Caco-2 (cell line): ENCODE measurements around the gene RHBG. TPM values are rescaled to one million over a fixed set of nuclear protein-coding genes. Genes with fewer than 3 reads are reported as not detected.

ENCODE experiments used
- BruUV-seq: library from RNA; stranded (reverse); fragments of 400-500 nt; replicated peaks from 2 replicates; lab custom pipeline; 2021; lab: Mats Ljungman, UMichigan
- CTCF ChIA-PET: fragments of 300-600 bp; sonication (Branson Sonifier 250); formaldehyde crosslinking; loops from one replicate; lab custom pipeline; 2022; ENCODE audit warnings: antibody characterized with exemption; lab: Charles Lee
- POLR2A ChIA-PET: fragments of 300-600 bp; sonication (Branson Sonifier 250); formaldehyde crosslinking; loops from one replicate; lab custom pipeline; 2022; ENCODE audit warnings: antibody characterized with exemption; lab: Charles Lee
- DNase-seq, 2 experiments: peaks; one replicate each; pipeline versions ENCODE4 v3.0.0 to v3.0.0-alpha.2; 2020 to 2022
- H3K27me3 ChIP-seq: replicated peaks from 2 replicates; pipeline ENCODE4 v1.6.0; 2011; ENCODE audit warnings: low read length; ENCODE audit not compliant: control insufficient read depth, insufficient read depth
- H3K36me3 ChIP-seq: 2 replicates; pipeline ENCODE4 v1.5.1; 2011; ENCODE audit warnings: low read length; ENCODE audit not compliant: control insufficient read depth, insufficient read depth
- H3K4me1 ChIP-seq: fragments of 250-450 bp; sonication (Bioruptor Pico); 2 replicates; pipeline ENCODE4 v1.5.1; 2020; ENCODE audit warnings: mild to moderate bottlenecking
- H3K4me3 ChIP-seq: 2 replicates; pipeline ENCODE4 v1.5.1; 2011; ENCODE audit warnings: low read depth, mild to moderate bottlenecking, control low read depth, low read length
- H3K9me3 ChIP-seq: fragments of 250-450 bp; sonication (Bioruptor Pico); 2 replicates; pipeline ENCODE4 v1.5.1; 2020; ENCODE audit warnings: mild to moderate bottlenecking, moderate library complexity
- H3K27ac Mint-ChIP-seq: one replicate; pipeline ENCODE4 v1.8.0; 2022; ENCODE audit warnings: mixed read lengths; ENCODE audit not compliant: unreplicated experiment
- H3K27me3 Mint-ChIP-seq: one replicate; pipeline ENCODE4 v1.8.0; 2022; ENCODE audit warnings: mixed read lengths; ENCODE audit not compliant: insufficient read depth, unreplicated experiment
- H3K36me3 Mint-ChIP-seq: one replicate; pipeline ENCODE4 v1.8.0; 2022; ENCODE audit warnings: mild to moderate bottlenecking, mixed read lengths; ENCODE audit not compliant: insufficient read depth, unreplicated experiment
- H3K4me1 Mint-ChIP-seq: one replicate; pipeline ENCODE4 v1.8.0; 2022; ENCODE audit warnings: low read depth, mixed read lengths; ENCODE audit not compliant: unreplicated experiment
- H3K4me3 Mint-ChIP-seq: one replicate; pipeline ENCODE4 v1.8.0; 2022; ENCODE audit warnings: mild to moderate bottlenecking, moderate library complexity, mixed read lengths; ENCODE audit not compliant: unreplicated experiment
- H3K9me3 Mint-ChIP-seq: one replicate; pipeline ENCODE4 v1.8.0; 2022; ENCODE audit warnings: mixed read lengths; ENCODE audit not compliant: unreplicated experiment
- CTCF ChIP-seq, 2 experiments: fragments of 200-600 bp in 1 of 2; IDR thresholded peaks; 1 replicate in 1 of 2; 2 replicates in 1 of 2; pipeline versions ENCODE4 v1.5.1 to v1.8.0; 2011 to 2022; ENCODE audit warnings: antibody characterized with exemption in 1 of 2, control low read depth in 1 of 2, inconsistent platforms in 1 of 2, low read depth in 1 of 2, low read length in 1 of 2, mild to moderate bottlenecking in 1 of 2, moderate library complexity in 1 of 2; ENCODE audit not compliant: insufficient read depth in 1 of 2, severe bottlenecking in 1 of 2, unreplicated experiment in 1 of 2
- intact Hi-C: fragments of 100-400 bp; cut with micrococcal nuclease; formaldehyde crosslinking; loops from one replicate; pipeline ENCODE4 v1.10.0; 2022; ENCODE audit not compliant: unreplicated experiment
- total RNA-seq: library from RNA; stranded (reverse); gene quantifications from 2 replicates; pipeline ENCODE4 v1.2.3, GENCODE V29; 2022

The RHBG gene
- total RNA-seq, 1 experiment from 2014 or later = 6.5 TPM

GRCh38 chr1:156358641-156359040, 10.4 kb upstream of the RHBG start:
- Mint-ChIP-seq H3K36me3 (peaks cover 4% of the 10 kb centered on the region), H3K27ac (no peak overlapping the region), H3K9me3 (no peaks in the 10 kb centered on the region), H3K4me1 (peaks cover 9% of the 10 kb centered on the region), H3K4me3 (no peak overlapping the region), H3K27me3 (no peaks in the 10 kb centered on the region)
- no peak for TF ChIP-seq CTCF (IDR thresholded peaks at IDR 0.05; ENCODE audit: insufficient read depth in 1 of 2, low read depth in 1 of 2, low read length in 1 of 2, severe bottlenecking in 1 of 2, unreplicated experiment in 1 of 2)
- no peak for DNase-seq
- no peak overlapping the region for H3K4me3 ChIP-seq
- POLR2A ChIA-PET = no interaction called here
- H3K27me3 ChIP-seq = no peaks in the 10 kb centered on the region
- H3K4me1 ChIP-seq = 0 out of 2 replicates have a peak, but pooled peaks cover 3% of the 10 kb centered on the region
- CTCF ChIA-PET = interaction anchor here (0.6 to 1.8 kb wide), 4 partner anchors 12 to 27 kb away, joined by 3 to 12 read pairs (median 6); no protein-coding TSS in a partner anchor
- BruUV-seq = no TSS peak
- intact Hi-C loops = no loop called here
- H3K36me3 ChIP-seq = no peaks in the 10 kb centered on the region
- no peaks in the 10 kb centered on the region for H3K9me3 ChIP-seq

- 0 out of 2 replicates have a peak, but pooled peaks cover 3% of the 10 kb centered on the region for H3K4me1 ChIP-seq
- no peak overlapping the region for H3K27ac Mint-ChIP-seq
- POLR2A ChIA-PET = no interaction called here
- peaks cover 9% of the 10 kb centered on the region for H3K4me1 Mint-ChIP-seq
- intact Hi-C loops = no loop called here
- no peaks in the 10 kb centered on the region for H3K27me3 Mint-ChIP-seq
- no TSS peak for BruUV-seq
- no peaks in the 10 kb centered on the region for H3K9me3 Mint-ChIP-seq
- peaks cover 4% of the 10 kb centered on the region for H3K36me3 Mint-ChIP-seq
- no peak for DNase-seq
- no peak overlapping the region for H3K4me3 Mint-ChIP-seq
- CTCF ChIA-PET = interaction anchor here (0.6 to 1.8 kb wide), 4 partner anchors 12 to 26 kb away, joined by 3 to 12 read pairs (median 6); no protein-coding TSS in a partner anchor
- H3K36me3 ChIP-seq = no peaks in the 10 kb centered on the region
- no peaks in the 10 kb centered on the region for H3K27me3 ChIP-seq
- TF ChIP-seq CTCF (IDR thresholded peaks at IDR 0.05; ENCODE audit: insufficient read depth in 1 of 2, low read depth in 1 of 2, low read length in 1 of 2, severe bottlenecking in 1 of 2, unreplicated experiment in 1 of 2) = no peak
- no peaks in the 10 kb centered on the region for H3K9me3 ChIP-seq
- H3K4me3 ChIP-seq = no peak overlapping the region
Measured at GRCh38 chr1:156359249-156359648, 9.8 kb upstream of the RHBG start.

- Histone ChIP-seq H3K4me3 (no peak overlapping the region), H3K9me3 (no peaks in the 10 kb centered on the region), H3K36me3 (no peaks in the 10 kb centered on the region), H3K27me3 (no peaks in the 10 kb centered on the region), H3K4me1 (0 out of 2 replicates have a peak, but pooled peaks cover 3% of the 10 kb centered on the region)
- POLR2A ChIA-PET = no interaction called here
- Mint-ChIP-seq H3K4me3 (no peak overlapping the region), H3K36me3 (no peaks in the 10 kb centered on the region), H3K9me3 (no peaks in the 10 kb centered on the region), H3K4me1 (peaks cover 9% of the 10 kb centered on the region), H3K27me3 (no peaks in the 10 kb centered on the region), H3K27ac (no peak overlapping the region)
- intact Hi-C loops = no loop called here
- TF ChIP-seq CTCF (IDR thresholded peaks at IDR 0.05; ENCODE audit: insufficient read depth in 1 of 2, low read depth in 1 of 2, low read length in 1 of 2, severe bottlenecking in 1 of 2, unreplicated experiment in 1 of 2) = peak in 1 of 2 experiments; percentile 43
- CTCF ChIA-PET = interaction anchor here (1.8 kb wide), 1 partner anchor 25 kb away, joined by 12 read pairs; no protein-coding TSS in a partner anchor
- no TSS peak for BruUV-seq
- no peak for DNase-seq
Measured at GRCh38 chr1:156359973-156360372, 9.0 kb upstream of the RHBG start.
